ENCODE data around the gene CDC42EP4.

- TF ChIP-seq, protein P1, sequence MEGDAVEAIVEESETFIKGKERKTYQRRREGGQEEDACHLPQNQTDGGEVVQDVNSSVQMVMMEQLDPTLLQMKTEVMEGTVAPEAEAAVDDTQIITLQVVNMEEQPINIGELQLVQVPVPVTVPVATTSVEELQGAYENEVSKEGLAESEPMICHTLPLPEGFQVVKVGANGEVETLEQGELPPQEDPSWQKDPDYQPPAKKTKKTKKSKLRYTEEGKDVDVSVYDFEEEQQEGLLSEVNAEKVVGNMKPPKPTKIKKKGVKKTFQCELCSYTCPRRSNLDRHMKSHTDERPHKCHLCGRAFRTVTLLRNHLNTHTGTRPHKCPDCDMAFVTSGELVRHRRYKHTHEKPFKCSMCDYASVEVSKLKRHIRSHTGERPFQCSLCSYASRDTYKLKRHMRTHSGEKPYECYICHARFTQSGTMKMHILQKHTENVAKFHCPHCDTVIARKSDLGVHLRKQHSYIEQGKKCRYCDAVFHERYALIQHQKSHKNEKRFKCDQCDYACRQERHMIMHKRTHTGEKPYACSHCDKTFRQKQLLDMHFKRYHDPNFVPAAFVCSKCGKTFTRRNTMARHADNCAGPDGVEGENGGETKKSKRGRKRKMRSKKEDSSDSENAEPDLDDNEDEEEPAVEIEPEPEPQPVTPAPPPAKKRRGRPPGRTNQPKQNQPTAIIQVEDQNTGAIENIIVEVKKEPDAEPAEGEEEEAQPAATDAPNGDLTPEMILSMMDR (IDR thresholded peaks at IDR 0.05; ENCODE audit: borderline replicate concordance, extremely low read depth, low read length, poor library complexity, severe bottlenecking) = no peak
- no peak for TF ChIP-seq EZH2 (IDR thresholded peaks at IDR 0.05; ENCODE audit: borderline replicate concordance, low read depth, low read length, severe bottlenecking)
Measured at GRCh38 chr17:73324711-73325526, 13.1 kb upstream of the CDC42EP4 start.

All from DND-41 (cell line).